Measurements from ENCODE around the gene ITGA2B. TPM values are rescaled to one million over a fixed set of nuclear protein-coding genes. Genes with fewer than 3 reads are reported as not detected.

The ITGA2B gene
- total and polyA plus RNA-seq, 8 donors: 3.2 to 10.0 (median 8.0) TPM

- Histone ChIP-seq H3K27ac (no peak overlapping the region), H3K9me3 (no peaks in the 10 kb centered on the region), H3K4me1 (peaks cover 5 to 8% of the 10 kb centered on the region in 2 donors), H3K4me3 (no peak overlapping the region), H3K27me3 (peaks cover 0 to 17% of the 10 kb centered on the region in 2 donors), H3K36me3 (no peaks in the 10 kb centered on the region)
- DNase-seq: no peak
- no peak for ATAC-seq
- TF ChIP-seq CTCF (IDR thresholded peaks at IDR 0.05): no peak
- intact Hi-C loops (cut with DNase I): loop anchor here in 1 of 2 donors (10.0 kb wide), 1 partner anchor 114 kb away; the partner anchor contains the start of gene GPATCH8
These were observed 911 bp upstream of the ITGA2B start for GRCh38 chr17:44390250-44390870.

DNA sequence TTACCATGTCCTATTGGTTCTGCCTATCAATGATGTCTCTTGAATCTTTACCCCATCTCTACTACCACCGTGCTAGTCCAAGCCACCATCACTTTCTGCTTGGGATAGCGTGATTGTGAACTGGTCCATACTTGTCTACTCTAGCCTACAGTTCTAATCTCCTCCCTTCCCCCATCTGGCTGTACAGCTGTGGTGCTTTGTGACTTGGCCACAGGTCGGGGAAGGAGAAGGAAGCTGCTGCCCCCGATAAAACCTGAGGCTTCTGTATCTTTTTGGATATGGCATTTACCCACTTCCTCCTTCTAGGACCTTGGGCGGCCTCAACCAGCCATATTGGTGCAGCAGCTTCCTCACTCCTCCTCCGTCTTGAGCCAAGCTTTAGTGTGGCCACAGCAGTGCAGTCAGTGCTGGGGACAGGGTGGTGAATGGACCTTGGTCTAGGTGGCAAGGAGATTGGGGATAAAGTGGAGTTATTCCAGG, 314 bp upstream of the ITGA2B start:
- no peak for TF ChIP-seq CTCF (IDR thresholded peaks at IDR 0.05)
- peaks cover 0 to 23% of the 10 kb centered on the region in 2 donors for H3K27me3 ChIP-seq
- H3K9me3 ChIP-seq: no peaks in the 10 kb centered on the region
- peaks cover 10 to 14% of the 10 kb centered on the region in 2 donors for H3K4me1 ChIP-seq
- H3K4me3 ChIP-seq: no peak overlapping the region
- H3K27ac ChIP-seq: no peak overlapping the region
- no peak for DNase-seq
- no peaks in the 10 kb centered on the region for H3K36me3 ChIP-seq
- intact Hi-C loops (cut with DNase I): loop anchor here in 1 of 2 donors (10.0 kb wide), 1 partner anchor 115 kb away; the partner anchor contains the start of gene GPATCH8
- no peak for ATAC-seq

DNA sequence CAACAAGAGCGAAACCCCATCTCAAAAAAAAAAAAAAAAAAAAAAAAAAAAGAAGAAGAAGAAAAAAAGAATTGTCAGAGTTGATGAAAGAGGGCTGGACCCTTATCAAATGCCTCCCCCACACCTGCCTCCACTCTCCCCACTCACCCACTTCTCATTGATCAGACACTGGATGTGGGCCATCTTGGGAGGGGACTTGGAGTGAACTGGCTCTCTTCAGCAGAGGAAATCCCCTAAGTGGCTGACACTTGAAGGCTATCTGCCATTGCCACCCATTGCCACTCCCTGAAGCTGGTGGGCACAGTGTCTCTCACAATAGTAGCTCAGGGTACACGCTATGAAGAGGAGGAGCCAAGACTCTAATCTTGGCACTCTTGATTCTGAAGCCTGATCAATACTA, 1.6 kb downstream of the ITGA2B start:
- H3K27me3 ChIP-seq: peaks cover 0 to 43% of the 10 kb centered on the region in 2 donors
- peaks cover 12 to 17% of the 10 kb centered on the region in 2 donors for H3K4me1 ChIP-seq
- intact Hi-C loops (cut with DNase I): no loop called here
- no peak for TF ChIP-seq CTCF (IDR thresholded peaks at IDR 0.05)
- DNase-seq (no peak), ATAC-seq (no peak)
- H3K36me3 ChIP-seq: no peaks in the 10 kb centered on the region
- no peak overlapping the region for H3K4me3 ChIP-seq
- no peak overlapping the region for H3K27ac ChIP-seq
- H3K9me3 ChIP-seq: no peaks in the 10 kb centered on the region

GRCh38 chr17:44386182-44386525, 3.3 kb downstream of the ITGA2B start:
- Histone ChIP-seq H3K27ac (no peak overlapping the region), H3K36me3 (no peaks in the 10 kb centered on the region), H3K9me3 (no peaks in the 10 kb centered on the region), H3K27me3 (peaks cover 0 to 49% of the 10 kb centered on the region in 2 donors), H3K4me3 (peak overlapping the region; percentile 46 to 47), H3K4me1 (peaks cover 12 to 17% of the 10 kb centered on the region in 2 donors)
- intact Hi-C loops (cut with DNase I): no loop called here
- ATAC-seq (no peak), DNase-seq (no peak)
- TF ChIP-seq CTCF (IDR thresholded peaks at IDR 0.05): no peak

DNA sequence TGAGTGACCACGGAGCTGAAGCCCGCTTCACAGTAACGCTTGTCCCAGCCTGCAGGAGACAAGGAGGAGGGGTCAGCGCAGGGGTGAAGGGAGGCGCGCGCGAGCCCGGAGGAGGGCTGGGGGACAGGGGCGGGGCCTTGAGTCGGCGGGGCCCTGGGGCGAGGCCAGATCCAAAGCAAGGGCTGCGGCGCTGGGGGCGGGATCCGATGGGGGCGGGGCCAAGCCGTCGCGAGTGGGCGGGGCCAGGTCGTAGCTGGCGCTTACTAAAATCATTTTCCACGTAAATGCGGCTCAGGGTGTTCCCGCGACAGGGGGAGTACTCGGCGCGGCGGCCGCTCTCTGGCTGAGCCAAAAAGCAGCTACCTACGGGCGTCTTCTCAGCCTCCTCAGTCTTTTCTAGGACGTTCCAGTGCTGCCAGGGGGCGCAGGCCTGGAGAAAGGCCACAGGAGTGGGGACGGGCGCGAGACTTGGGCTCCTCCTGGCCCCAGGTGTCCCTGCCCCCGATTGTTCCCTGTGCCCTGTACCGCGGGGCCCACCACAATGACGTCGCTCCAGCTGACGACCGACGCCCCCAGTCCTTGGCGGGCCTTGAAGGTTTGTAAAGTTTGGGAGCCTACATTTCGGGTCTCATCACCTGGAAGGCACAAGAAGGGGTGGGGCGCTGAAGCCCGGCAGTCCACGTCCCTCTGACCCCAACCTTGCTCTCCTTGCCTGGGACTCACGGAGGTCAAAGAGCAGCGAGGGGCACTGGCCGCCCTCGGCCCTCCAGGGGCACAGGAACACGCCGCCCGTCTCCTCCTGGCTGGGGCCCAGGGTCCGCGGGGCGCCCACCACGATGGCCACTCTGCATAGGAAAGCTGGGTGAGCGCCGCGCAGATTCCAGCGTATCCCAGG, 3.9 kb downstream of the ITGA2B start:
- peak; percentile 72 to 94 (median 88) for DNase-seq
- ATAC-seq: peak; percentile 98
- Histone ChIP-seq H3K4me1 (peaks cover 12 to 17% of the 10 kb centered on the region in 2 donors), H3K27ac (no peak overlapping the region), H3K9me3 (no peaks in the 10 kb centered on the region), H3K36me3 (no peaks in the 10 kb centered on the region), H3K4me3 (peak overlapping the region; percentile 46 to 47), H3K27me3 (peaks cover 0 to 49% of the 10 kb centered on the region in 2 donors)
- intact Hi-C loops (cut with DNase I): no loop called here
- TF ChIP-seq CTCF (IDR thresholded peaks at IDR 0.05): no peak
